PC-9 (cell line): ENCODE results near the gene PROK1. TPM values are rescaled to one million over a fixed set of nuclear protein-coding genes. Genes with fewer than 3 reads are reported as not detected.

Experiments
- BruUV-seq: library from RNA; stranded (reverse); fragments of 400-500 nt; replicated peaks from 2 replicates; lab custom pipeline; 2021; lab: Mats Ljungman, UMichigan
- CTCF ChIA-PET: fragments of 300-600 bp; sonication (Branson Sonifier 250); formaldehyde crosslinking; loops from one replicate; lab custom pipeline; 2022; ENCODE audit warnings: antibody characterized with exemption; lab: Charles Lee
- POLR2A ChIA-PET: fragments of 300-600 bp; sonication (Branson Sonifier 250); formaldehyde crosslinking; loops from one replicate; lab custom pipeline; 2022; ENCODE audit warnings: antibody characterized with exemption; ENCODE audit not compliant: unreplicated experiment; lab: Charles Lee
- DNase-seq, 2 experiments: peaks; one replicate each; pipeline versions ENCODE4 v3.0.0 to v3.0.0-alpha.2; 2015 to 2022; ENCODE audit warnings: mixed read lengths in 1 of 2
- H2AFZ ChIP-seq: fragments of 200-600 bp; sonication (generic); 2 replicates; pipeline ENCODE4 v1.8.1; 2017; ENCODE audit warnings: antibody characterized with exemption
- H3F3A ChIP-seq: fragments of 200-600 bp; sonication (generic); 2 replicates; pipeline ENCODE4 v1.8.1; 2017; ENCODE audit warnings: antibody characterized with exemption, mild to moderate bottlenecking, low read depth; ENCODE audit not compliant: insufficient read depth
- H3K27ac ChIP-seq: fragments of 200-600 bp; sonication (generic); 2 replicates; pipeline ENCODE4 v1.6.1; 2016; ENCODE audit warnings: mixed run types
- H3K27me3 ChIP-seq: fragments of 200-600 bp; sonication (generic); 2 replicates; pipeline ENCODE4 v1.6.1; 2016; ENCODE audit warnings: low read depth, mixed run types; ENCODE audit not compliant: insufficient read depth
- H3K36me3 ChIP-seq: fragments of 200-600 bp; sonication (generic); 2 replicates; pipeline ENCODE4 v1.6.1; 2016; ENCODE audit warnings: low read depth, mixed run types
- H3K4me1 ChIP-seq: fragments of 200-600 bp; sonication (generic); replicated peaks from 2 replicates; pipeline ENCODE4 v1.6.1; 2016; ENCODE audit warnings: mixed run types; ENCODE audit not compliant: insufficient read depth
- H3K4me2 ChIP-seq: fragments of 200-600 bp; sonication (generic); 2 replicates; pipeline ENCODE4 v1.6.1; 2017; ENCODE audit warnings: mixed run types
- H3K4me3 ChIP-seq: fragments of 200-600 bp; sonication (generic); 2 replicates; pipeline ENCODE4 v1.6.1; 2016; ENCODE audit warnings: mixed run types
- H3K79me2 ChIP-seq: fragments of 200-600 bp; sonication (generic); 2 replicates; pipeline ENCODE4 v1.6.1; 2017; ENCODE audit warnings: low read depth, mixed run types
- H3K9me2 ChIP-seq: fragments of 200-600 bp; sonication (generic); 2 replicates; pipeline ENCODE4 v1.8.1; 2017; ENCODE audit warnings: mild to moderate bottlenecking; ENCODE audit not compliant: insufficient read depth
- H3K9me3 ChIP-seq: fragments of 200-600 bp; sonication (generic); 2 replicates; pipeline ENCODE4 v1.8.1; 2016; ENCODE audit warnings: low read depth; ENCODE audit not compliant: insufficient read depth
- H4K20me1 ChIP-seq: fragments of 200-600 bp; sonication (generic); 2 replicates; pipeline ENCODE4 v1.8.1; 2017; ENCODE audit not compliant: insufficient read depth
- EZH2 ChIP-seq: fragments of 200-600 bp; sonication (generic); IDR thresholded peaks from 2 replicates; pipeline ENCODE4 v1.8.0; 2017; ENCODE audit warnings: antibody characterized with exemption, low read depth
- intact Hi-C: fragments of 100-400 bp; cut with micrococcal nuclease; formaldehyde crosslinking; loops from one replicate; pipeline ENCODE4 v1.10.0; 2022; ENCODE audit not compliant: unreplicated experiment
- total RNA-seq: library from RNA; stranded (reverse); gene quantifications from 2 replicates; pipeline ENCODE4 v1.2.3, GENCODE V29; 2021
- TF ChIP-seq, protein P1 (sequence below): fragments of 200-600 bp; sonication (generic); conservative IDR thresholded peaks from 2 replicates; pipeline ENCODE4 v1.6.1; 2017; ENCODE audit warnings: mixed run types, antibody characterized with exemption, mild to moderate bottlenecking, moderate library complexity

PROK1 gene
- total RNA-seq, 1 experiment from 2014 or later: not detected

DNA sequence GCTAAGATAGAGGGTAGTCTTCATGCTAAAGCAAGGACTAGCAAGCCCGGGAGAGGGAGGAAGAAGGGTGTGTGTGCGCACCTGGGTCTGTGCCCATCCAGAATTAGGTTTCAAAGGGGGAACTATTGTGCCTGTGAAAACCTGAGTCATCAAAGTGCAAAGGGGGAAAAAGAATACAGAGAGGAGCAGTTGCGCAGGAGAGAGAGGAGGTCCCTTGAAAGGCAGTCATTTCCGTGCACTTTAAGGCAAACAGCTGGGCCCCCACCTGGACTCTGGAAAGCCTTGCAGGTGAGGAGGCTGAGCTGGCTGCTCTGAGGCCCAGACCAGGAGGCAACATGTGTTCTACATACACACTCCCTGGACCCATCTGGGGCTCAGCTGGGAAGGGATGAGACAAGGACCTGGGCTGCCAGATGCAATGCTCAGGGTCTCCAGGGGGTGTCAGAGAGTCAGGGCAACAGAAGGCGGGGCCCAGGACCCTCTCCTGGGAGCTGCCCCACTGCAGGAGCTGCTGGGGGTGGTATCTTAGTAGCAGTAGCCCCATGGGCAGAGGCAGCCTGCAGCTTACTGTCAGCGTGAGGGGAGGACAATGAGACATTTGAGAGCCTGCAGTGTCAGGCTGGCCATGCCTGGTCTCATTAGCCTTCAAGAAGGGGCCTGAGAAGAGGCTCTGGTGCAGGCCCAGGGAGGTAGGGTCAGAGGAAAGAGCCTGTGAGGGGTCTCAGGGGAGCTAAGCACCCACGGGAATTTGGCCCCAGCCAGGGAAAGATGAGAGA, 14.3 kb downstream of the PROK1 start:
- H3K4me3 ChIP-seq: no peak overlapping the region
- no peak for TF ChIP-seq EZH2
- TF ChIP-seq, protein P1, sequence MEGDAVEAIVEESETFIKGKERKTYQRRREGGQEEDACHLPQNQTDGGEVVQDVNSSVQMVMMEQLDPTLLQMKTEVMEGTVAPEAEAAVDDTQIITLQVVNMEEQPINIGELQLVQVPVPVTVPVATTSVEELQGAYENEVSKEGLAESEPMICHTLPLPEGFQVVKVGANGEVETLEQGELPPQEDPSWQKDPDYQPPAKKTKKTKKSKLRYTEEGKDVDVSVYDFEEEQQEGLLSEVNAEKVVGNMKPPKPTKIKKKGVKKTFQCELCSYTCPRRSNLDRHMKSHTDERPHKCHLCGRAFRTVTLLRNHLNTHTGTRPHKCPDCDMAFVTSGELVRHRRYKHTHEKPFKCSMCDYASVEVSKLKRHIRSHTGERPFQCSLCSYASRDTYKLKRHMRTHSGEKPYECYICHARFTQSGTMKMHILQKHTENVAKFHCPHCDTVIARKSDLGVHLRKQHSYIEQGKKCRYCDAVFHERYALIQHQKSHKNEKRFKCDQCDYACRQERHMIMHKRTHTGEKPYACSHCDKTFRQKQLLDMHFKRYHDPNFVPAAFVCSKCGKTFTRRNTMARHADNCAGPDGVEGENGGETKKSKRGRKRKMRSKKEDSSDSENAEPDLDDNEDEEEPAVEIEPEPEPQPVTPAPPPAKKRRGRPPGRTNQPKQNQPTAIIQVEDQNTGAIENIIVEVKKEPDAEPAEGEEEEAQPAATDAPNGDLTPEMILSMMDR: no peak
- H3K4me1 ChIP-seq: peaks cover 30% of the 10 kb centered on the region
- intact Hi-C loops: loop anchor here (2.0 kb wide), 1 partner anchor 150 kb away; no protein-coding TSS in a partner anchor
- H3K79me2 ChIP-seq: no peaks in the 10 kb centered on the region
- no peaks in the 10 kb centered on the region for H4K20me1 ChIP-seq
- H3F3A ChIP-seq: peaks cover 32% of the 10 kb centered on the region
- no peaks in the 10 kb centered on the region for H3K27me3 ChIP-seq
- H2AFZ ChIP-seq: no peak overlapping the region
- no peaks in the 10 kb centered on the region for H3K9me3 ChIP-seq
- H3K4me2 ChIP-seq: peak overlapping the region; percentile 58
- CTCF ChIA-PET: interaction anchor here (0.6 to 1.7 kb wide), 2 partner anchors 31 to 263 kb away, joined by 10 to 12 read pairs; no protein-coding TSS in a partner anchor
- BruUV-seq: no TSS peak
- H3K9me2 ChIP-seq: no peaks in the 10 kb centered on the region
- no peaks in the 10 kb centered on the region for H3K36me3 ChIP-seq
- no peak for DNase-seq
- POLR2A ChIA-PET: no interaction called here
- H3K27ac ChIP-seq: peak overlapping the region; percentile 51

DNA sequence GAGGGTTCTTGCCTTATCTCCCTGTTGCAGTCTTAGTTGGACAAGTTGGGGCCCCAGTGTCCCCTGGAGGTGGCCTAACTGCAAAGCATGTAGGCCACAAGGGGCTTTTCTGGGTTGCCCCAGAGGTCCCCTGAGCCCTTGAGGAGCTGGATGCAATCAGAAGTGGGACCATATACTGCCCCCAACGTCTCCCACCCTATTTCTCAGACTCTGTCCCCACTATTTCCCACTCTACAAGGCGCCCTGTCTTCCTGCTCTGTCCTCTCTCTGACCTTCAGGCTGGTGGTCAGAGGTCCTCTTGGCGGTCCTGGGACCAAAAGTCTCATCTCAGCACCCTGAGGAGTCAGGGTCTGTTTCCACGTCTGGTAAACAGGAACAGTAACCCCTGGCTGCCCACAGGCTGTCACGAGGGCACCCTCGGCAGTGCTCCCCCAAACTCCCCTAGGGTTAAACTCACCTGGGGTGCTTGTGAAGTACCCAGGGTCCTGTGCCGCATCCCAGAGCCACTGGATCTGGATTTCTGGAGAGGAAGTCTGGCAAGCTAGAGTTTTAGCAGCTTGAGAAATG, 14.9 kb downstream of the PROK1 start:
- no peak overlapping the region for H2AFZ ChIP-seq
- H3K27me3 ChIP-seq: no peaks in the 10 kb centered on the region
- no peaks in the 10 kb centered on the region for H4K20me1 ChIP-seq
- H3K9me2 ChIP-seq: no peaks in the 10 kb centered on the region
- H3K27ac ChIP-seq: no peak overlapping the region
- peaks cover 32% of the 10 kb centered on the region for H3F3A ChIP-seq
- TF ChIP-seq EZH2: no peak
- TF ChIP-seq, protein P1: no peak
- no peak overlapping the region for H3K4me2 ChIP-seq
- no peak for DNase-seq
- ChIA-PET CTCF (no interaction called here), POLR2A (no interaction called here)
- no peaks in the 10 kb centered on the region for H3K36me3 ChIP-seq
- H3K9me3 ChIP-seq: no peaks in the 10 kb centered on the region
- H3K4me1 ChIP-seq: peaks cover 30% of the 10 kb centered on the region
- no peaks in the 10 kb centered on the region for H3K79me2 ChIP-seq
- H3K4me3 ChIP-seq: no peak overlapping the region
- BruUV-seq: no TSS peak
- intact Hi-C loops: loop anchor here (2.0 kb wide), 1 partner anchor 149 kb away; no protein-coding TSS in a partner anchor

DNA sequence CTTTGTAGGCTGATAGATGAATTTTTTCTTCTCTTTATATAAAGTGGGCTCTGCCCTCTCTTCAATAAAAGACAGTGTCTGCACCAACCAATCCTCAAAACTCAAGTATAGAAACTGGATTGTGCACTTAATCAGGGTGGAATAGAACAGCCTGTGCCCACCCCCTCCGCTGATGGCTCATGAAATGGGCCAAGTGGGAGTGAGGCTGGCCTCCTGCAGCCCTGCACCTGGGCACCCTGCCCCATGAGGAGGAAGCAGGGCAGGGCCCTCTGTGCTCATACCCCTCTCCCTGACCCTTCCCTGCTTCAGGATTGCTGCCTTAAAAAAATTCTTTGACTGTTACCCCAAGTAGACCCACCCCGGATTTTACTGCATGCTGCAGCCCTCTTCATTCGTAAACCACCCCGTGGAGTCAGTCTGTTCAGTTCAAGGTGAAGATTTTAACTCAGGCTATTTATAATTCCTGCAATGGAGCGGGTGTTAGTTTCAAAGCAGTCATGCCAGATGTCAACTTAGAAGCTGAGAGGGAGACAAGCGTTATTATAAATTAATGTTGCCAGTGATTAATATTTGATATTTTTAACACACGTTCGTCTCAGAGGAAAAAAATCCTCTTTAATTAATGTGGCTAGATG, 15.8 kb downstream of the PROK1 start:
- no TSS peak for BruUV-seq
- ChIA-PET POLR2A (no interaction called here), CTCF (no interaction called here)
- Histone ChIP-seq H3K36me3 (no peaks in the 10 kb centered on the region), H4K20me1 (no peaks in the 10 kb centered on the region), H3K27me3 (no peaks in the 10 kb centered on the region), H3K4me1 (peaks cover 30% of the 10 kb centered on the region), H3F3A (peaks cover 36% of the 10 kb centered on the region), H3K4me2 (no peak overlapping the region), H2AFZ (no peak overlapping the region), H3K4me3 (no peak overlapping the region), H3K9me3 (no peaks in the 10 kb centered on the region), H3K79me2 (no peaks in the 10 kb centered on the region), H3K27ac (no peak overlapping the region), H3K9me2 (no peaks in the 10 kb centered on the region)
- TF ChIP-seq, protein P1: no peak
- no peak for TF ChIP-seq EZH2
- intact Hi-C loops: no loop called here
- no peak for DNase-seq
